DOHH2 (cell line): ENCODE data around the gene IGFBP1.

Experiments
- EZH2phosphoT487 ChIP-seq: fragments of 200-600 bp; sonication (generic); IDR thresholded peaks from 2 replicates; pipeline ENCODE4 v1.6.1; 2017; ENCODE audit warnings: borderline replicate concordance, mild to moderate bottlenecking, antibody characterized with exemption, low read length, moderate library complexity, mixed read lengths
- TF ChIP-seq, protein P1 (sequence below): fragments of 200-600 bp; sonication (generic); IDR thresholded peaks from one replicate; pipeline ENCODE4 v1.5.1; 2014; ENCODE audit warnings: antibody characterized with exemption, mild to moderate bottlenecking, low read depth, low read length; ENCODE audit not compliant: poor library complexity, severe bottlenecking

DNA sequence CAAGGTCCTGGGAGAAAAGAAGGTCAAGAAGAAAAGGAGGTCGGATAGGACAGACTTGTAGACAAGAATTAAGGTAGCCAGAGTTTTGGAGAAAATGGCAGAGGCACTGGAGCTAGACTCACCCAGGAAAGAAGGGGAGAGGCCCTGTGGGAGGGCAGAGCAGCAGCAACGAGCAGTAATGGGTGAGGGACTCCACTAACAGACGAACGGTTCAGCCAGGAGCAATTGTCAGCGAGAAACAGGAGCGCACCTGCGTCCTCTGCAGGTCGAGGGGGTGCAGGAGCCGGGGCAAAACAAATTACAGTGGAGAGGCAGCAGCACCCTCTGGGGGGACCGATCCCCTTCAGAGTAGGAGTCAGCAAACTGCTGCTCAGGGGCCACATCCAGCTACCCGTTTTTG is 51.3 kb downstream of the IGFBP1 start:
- TF ChIP-seq, protein P1, sequence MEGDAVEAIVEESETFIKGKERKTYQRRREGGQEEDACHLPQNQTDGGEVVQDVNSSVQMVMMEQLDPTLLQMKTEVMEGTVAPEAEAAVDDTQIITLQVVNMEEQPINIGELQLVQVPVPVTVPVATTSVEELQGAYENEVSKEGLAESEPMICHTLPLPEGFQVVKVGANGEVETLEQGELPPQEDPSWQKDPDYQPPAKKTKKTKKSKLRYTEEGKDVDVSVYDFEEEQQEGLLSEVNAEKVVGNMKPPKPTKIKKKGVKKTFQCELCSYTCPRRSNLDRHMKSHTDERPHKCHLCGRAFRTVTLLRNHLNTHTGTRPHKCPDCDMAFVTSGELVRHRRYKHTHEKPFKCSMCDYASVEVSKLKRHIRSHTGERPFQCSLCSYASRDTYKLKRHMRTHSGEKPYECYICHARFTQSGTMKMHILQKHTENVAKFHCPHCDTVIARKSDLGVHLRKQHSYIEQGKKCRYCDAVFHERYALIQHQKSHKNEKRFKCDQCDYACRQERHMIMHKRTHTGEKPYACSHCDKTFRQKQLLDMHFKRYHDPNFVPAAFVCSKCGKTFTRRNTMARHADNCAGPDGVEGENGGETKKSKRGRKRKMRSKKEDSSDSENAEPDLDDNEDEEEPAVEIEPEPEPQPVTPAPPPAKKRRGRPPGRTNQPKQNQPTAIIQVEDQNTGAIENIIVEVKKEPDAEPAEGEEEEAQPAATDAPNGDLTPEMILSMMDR = no peak
- no peak for TF ChIP-seq EZH2phosphoT487
